Upper lobe of right lung (tissue), 1 donor: ENCODE measurements around the gene PROK2. TPM values are rescaled to one million over a fixed set of nuclear protein-coding genes. Genes with fewer than 3 reads are reported as not detected.

ENCODE experiments used
- ATAC-seq: fragments of 200-7000 bp; cut with Tn5 transposase; one replicate; pipeline ENCODE4 v1.9.1; 2020; ENCODE audit warnings: mild to moderate bottlenecking, moderate library complexity
- DNase-seq: peaks from one replicate; pipeline ENCODE4 v3.0.0-alpha.2; 2020
- H3K27ac ChIP-seq: fragments of 200-600 bp; one replicate; pipeline ENCODE4 v1.8.0; 2022
- H3K27me3 ChIP-seq: fragments of 200-600 bp; one replicate; pipeline ENCODE4 v1.8.0; 2022; ENCODE audit warnings: mild to moderate bottlenecking
- H3K36me3 ChIP-seq: fragments of 200-600 bp; one replicate; pipeline ENCODE4 v1.8.0; 2022
- H3K4me1 ChIP-seq: fragments of 200-600 bp; one replicate; pipeline ENCODE4 v1.8.0; 2022
- H3K4me3 ChIP-seq: fragments of 200-600 bp; one replicate; pipeline ENCODE4 v1.8.0; 2022; ENCODE audit warnings: mild to moderate bottlenecking
- H3K9me3 ChIP-seq: fragments of 200-600 bp; one replicate; pipeline ENCODE4 v1.8.0; 2022
- CTCF ChIP-seq: fragments of 200-600 bp; IDR thresholded peaks from one replicate; pipeline ENCODE4 v1.8.0; 2022; ENCODE audit warnings: antibody characterized with exemption
- intact Hi-C: fragments of 100-400 bp; cut with DNase I; formaldehyde crosslinking; loops from one replicate; pipeline ENCODE4 v1.11.0; 2022
- total RNA-seq: library from RNA; stranded (reverse); fragmentation: NEBNext Ultra II Directional; extraction: Animal tissue kit (Norgen Biotek cat#: 25700); gene quantifications from one replicate; pipeline ENCODE4 v1.2.1, GENCODE V29; 2021
- donor health status: DM: no; HTN: yes; CAD: no; lungs with severe emphysema.

The PROK2 gene
- total RNA-seq, 1 donor from 2014 or later, result 4.1 TPM

GRCh38 chr3:71780430-71780829 lies 4.5 kb downstream of the PROK2 start:
- Histone ChIP-seq H3K4me3 (no peak overlapping the region), H3K27me3 (peaks cover 66% of the 10 kb centered on the region), H3K27ac (no peak overlapping the region), H3K4me1 (peaks cover 10% of the 10 kb centered on the region), H3K9me3 (no peaks in the 10 kb centered on the region), H3K36me3 (no peaks in the 10 kb centered on the region)
- ATAC-seq, result no peak
- TF ChIP-seq CTCF, result no peak
- DNase-seq, result no peak
- intact Hi-C loops, result no loop called here

- H3K27me3 ChIP-seq, result peaks cover 63% of the 10 kb centered on the region
Observed at GRCh38 chr3:71779674-71780377, 5.1 kb downstream of the PROK2 start.

GRCh38 chr3:71778353-71778752 lies 6.6 kb downstream of the PROK2 start:
- ATAC-seq (no peak), DNase-seq (no peak)
- no peaks in the 10 kb centered on the region for H3K9me3 ChIP-seq
- H3K4me3 ChIP-seq, result no peak overlapping the region
- no peaks in the 10 kb centered on the region for H3K4me1 ChIP-seq
- H3K36me3 ChIP-seq, result no peaks in the 10 kb centered on the region
- intact Hi-C loops, result no loop called here
- no peak overlapping the region for H3K27ac ChIP-seq
- TF ChIP-seq CTCF, result no peak
- H3K27me3 ChIP-seq, result peaks cover 48% of the 10 kb centered on the region

More at GRCh38 chr3:71779674-71780377, 5.1 kb downstream of the PROK2 start:
- Histone ChIP-seq H3K27ac (no peak overlapping the region), H3K4me1 (peaks cover 8% of the 10 kb centered on the region), H3K36me3 (no peaks in the 10 kb centered on the region), H3K9me3 (no peaks in the 10 kb centered on the region), H3K4me3 (no peak overlapping the region)
- TF ChIP-seq CTCF, result no peak
- ATAC-seq (peak; percentile 56), DNase-seq (no peak)
- intact Hi-C loops, result no loop called here

- Histone ChIP-seq H3K27ac (no peak overlapping the region), H3K36me3 (no peaks in the 10 kb centered on the region), H3K4me1 (no peaks in the 10 kb centered on the region), H3K27me3 (peaks cover 30% of the 10 kb centered on the region), H3K4me3 (no peak overlapping the region), H3K9me3 (no peaks in the 10 kb centered on the region)
- TF ChIP-seq CTCF, result no peak
- DNase-seq, result no peak
- ATAC-seq, result no peak
- intact Hi-C loops, result no loop called here
Observed at GRCh38 chr3:71776538-71776937, 8.4 kb downstream of the PROK2 start.

GRCh38 chr3:71771884-71772283 lies 13.1 kb downstream of the PROK2 start:
- intact Hi-C loops, result no loop called here
- no peak for TF ChIP-seq CTCF
- Histone ChIP-seq H3K27me3 (peaks cover 9% of the 10 kb centered on the region), H3K4me3 (no peak overlapping the region), H3K4me1 (no peaks in the 10 kb centered on the region), H3K27ac (no peak overlapping the region), H3K9me3 (no peaks in the 10 kb centered on the region), H3K36me3 (no peaks in the 10 kb centered on the region)
- ATAC-seq (no peak), DNase-seq (no peak)

- H3K27me3 ChIP-seq, result peaks cover 9% of the 10 kb centered on the region
- H3K36me3 ChIP-seq, result no peaks in the 10 kb centered on the region
- H3K9me3 ChIP-seq, result no peaks in the 10 kb centered on the region
- TF ChIP-seq CTCF, result no peak
- ATAC-seq (no peak), DNase-seq (no peak)
- H3K4me3 ChIP-seq, result no peak overlapping the region
- intact Hi-C loops, result no loop called here
- H3K4me1 ChIP-seq, result no peaks in the 10 kb centered on the region
- no peak overlapping the region for H3K27ac ChIP-seq
Observed at GRCh38 chr3:71771126-71771525, 13.8 kb downstream of the PROK2 start.
